Upper lobe of left lung (tissue), 6 donors: ENCODE data around the gene MKNK1. TPM values are rescaled to one million over a fixed set of nuclear protein-coding genes. Genes with fewer than 3 reads are reported as not detected.

Experiments used
- ATAC-seq, 2 donors: fragments of 200-7000 bp; cut with Tn5 transposase; one replicate each; pipeline ENCODE4 v1.9.1; 2022; ENCODE audit warnings: mild to moderate bottlenecking in 2 of 2, moderate library complexity in 2 of 2; ENCODE audit not compliant: low FRiP score in 2 of 2
- DNase-seq, 2 donors: peaks; one replicate each; pipeline ENCODE4 v3.0.0-alpha.2; 2019 to 2020
- H3K27ac ChIP-seq, 4 donors: fragments of 200-600 bp; sonication (generic); one replicate each; pipeline ENCODE4 v1.5.1; 2016 to 2019
- H3K27me3 ChIP-seq, 4 donors: fragments of 200-600 bp; sonication (generic); one replicate each; pipeline ENCODE4 v1.5.1; 2017 to 2019
- H3K36me3 ChIP-seq, 4 donors: fragments of 200-600 bp; sonication (generic); one replicate each; pipeline ENCODE4 v1.5.1; 2016 to 2019
- H3K4me1 ChIP-seq, 4 donors: fragments of 200-600 bp; sonication (generic); one replicate each; pipeline ENCODE4 v1.5.1; 2018 to 2019
- H3K4me3 ChIP-seq, 4 donors: fragments of 200-600 bp; sonication (generic); one replicate each; pipeline ENCODE4 v1.5.1; 2017 to 2019; ENCODE audit warnings: mild to moderate bottlenecking in 2 of 4, moderate library complexity in 1 of 4
- H3K9me3 ChIP-seq, 4 donors: fragments of 200-600 bp; sonication (generic); one replicate each; pipeline ENCODE4 v1.5.1; 2018 to 2019
- CTCF ChIP-seq, 6 experiments: fragments of 450-650 bp in 4 of 6; fragments of 200-600 bp in 2 of 6; sonication (generic) in 2 of 6; IDR thresholded peaks; one replicate each; pipeline ENCODE4 v1.5.1; 2016 to 2019; ENCODE audit warnings: antibody characterized with exemption in 6 of 6
- EP300 ChIP-seq, 4 donors: sonication (generic); formaldehyde crosslinking; IDR thresholded peaks; one replicate each; pipeline ENCODE4 v1.5.1; 2017; ENCODE audit warnings: antibody characterized with exemption in 4 of 4, control low read depth in 2 of 4
- POLR2A ChIP-seq, 4 donors: fragments of 450-650 bp; IDR thresholded peaks; one replicate each; pipeline ENCODE4 v1.5.1; 2016 to 2017; ENCODE audit warnings: antibody characterized with exemption in 4 of 4, mild to moderate bottlenecking in 2 of 4
- POLR2AphosphoS5 ChIP-seq, 2 donors: sonication (generic); formaldehyde crosslinking; IDR thresholded peaks; one replicate each; pipeline ENCODE4 v1.5.1; 2017; ENCODE audit warnings: antibody characterized with exemption in 2 of 2
- WGBS, 2 donors: methylation state at CpG; one replicate each; pipeline ENCODE4 v1.1.5; 2017 to 2018; 5-methylcytosine and 5-hydroxymethylcytosine counted together
- total RNA-seq, 6 donors: library from RNA; depleted of rRNA in 4 of 6; stranded (reverse); fragments of >200 nt in 4 of 6; gene quantifications; one replicate each; pipeline versions ENCODE4 v1.1.0 to v1.2.1, GENCODE V29; 2016 to 2021
- donor health status: DM: no; HTN: no; CAD: no; lungs with moderate emphysema.
- donor health status: DM: no; HTN: yes; CAD: no; lungs with severe emphysema.

The MKNK1 gene
- total RNA-seq, 6 donors from 2014 or later: 45.7 to 174 (median 62.2) TPM

GRCh38 chr1:46614604-46614984, 10.5 kb upstream of the MKNK1 start:
- no peak for DNase-seq
- 89 to 93% methylated on average over 2 of the region's 2 CpGs for WGBS, 2 donors
- no peak for TF ChIP-seq CTCF (IDR thresholded peaks at IDR 0.05)
- no peak for TF ChIP-seq POLR2A (IDR thresholded peaks at IDR 0.05)
- TF ChIP-seq EP300 (IDR thresholded peaks at IDR 0.05): no peak
- no peak for TF ChIP-seq POLR2AphosphoS5 (IDR thresholded peaks at IDR 0.05)
- Histone ChIP-seq H3K9me3 (no peaks in the 10 kb centered on the region), H3K27me3 (no peaks in the 10 kb centered on the region), H3K4me1 (peaks cover 44 to 63% (median 49%) of the 10 kb centered on the region in 4 donors), H3K27ac (peak overlapping the region; percentile 41 to 93 (median 64)), H3K4me3 (peak overlapping the region in 1 of 4 donors; percentile 85), H3K36me3 (peaks cover 3 to 29% (median 12%) of the 10 kb centered on the region in 4 donors)
- no peak for ATAC-seq

- Histone ChIP-seq H3K36me3 (peaks cover 4 to 35% (median 19%) of the 10 kb centered on the region in 4 donors), H3K4me3 (peak overlapping the region in 2 of 4 donors; percentile 31 to 85), H3K9me3 (no peaks in the 10 kb centered on the region), H3K4me1 (peaks cover 44 to 63% (median 49%) of the 10 kb centered on the region in 4 donors), H3K27ac (peak overlapping the region; percentile 41 to 93 (median 64)), H3K27me3 (no peaks in the 10 kb centered on the region)
- no peak for TF ChIP-seq CTCF (IDR thresholded peaks at IDR 0.05)
- TF ChIP-seq POLR2A (IDR thresholded peaks at IDR 0.05): peak in 1 of 4 donors; percentile 17
- TF ChIP-seq POLR2AphosphoS5 (IDR thresholded peaks at IDR 0.05): peak; percentile 49 to 70
- TF ChIP-seq EP300 (IDR thresholded peaks at IDR 0.05): no peak
- ATAC-seq (peak; percentile 73 to 82), DNase-seq (peak; percentile 89 to 95)
- WGBS, 2 donors: 5 to 9% methylated on average over 7 to 16 of the region's 16 CpGs
These were observed 9.9 kb upstream of the MKNK1 start for GRCh38 chr1:46613661-46614603.

GRCh38 chr1:46612937-46613660, 9.0 kb upstream of the MKNK1 start:
- H3K27ac ChIP-seq: peak overlapping the region; percentile 41 to 93 (median 64)
- no peak for ATAC-seq
- 93 to 94% methylated on average over 30 to 38 of the region's 38 CpGs for WGBS, 2 donors

More at GRCh38 chr1:46612937-46613660, 9.0 kb upstream of the MKNK1 start:
- DNase-seq: peak in 1 of 2 donors; percentile 84
- Histone ChIP-seq H3K9me3 (no peaks in the 10 kb centered on the region), H3K4me3 (peak overlapping the region in 2 of 4 donors; percentile 29 to 31), H3K36me3 (peaks cover 10 to 44% (median 27%) of the 10 kb centered on the region in 4 donors), H3K4me1 (peaks cover 44 to 63% (median 49%) of the 10 kb centered on the region in 4 donors), H3K27me3 (no peaks in the 10 kb centered on the region)
- TF ChIP-seq CTCF (IDR thresholded peaks at IDR 0.05): no peak
- TF ChIP-seq POLR2AphosphoS5 (IDR thresholded peaks at IDR 0.05): no peak
- no peak for TF ChIP-seq EP300 (IDR thresholded peaks at IDR 0.05)
- TF ChIP-seq POLR2A (IDR thresholded peaks at IDR 0.05): no peak
